A549 (cell line): ENCODE results near the gene ARL17B. TPM values are rescaled to one million over a fixed set of nuclear protein-coding genes. Genes with fewer than 3 reads are reported as not detected.
"Not testable (repeated sequence)": the region's sequence is repeated elsewhere in the genome, so short reads cannot be mapped to it uniquely, and the experiment has no call there.

Experiments used
- ATAC-seq, 2 experiments: fragments of 200-7000 bp in 1 of 2; fragments of >200 bp in 1 of 2; cut with Nextera tagmentation in 1 of 2; cut with Tn5 transposase in 1 of 2; 3 replicates each; pipeline versions ENCODE4 v1.8.0 to v1.9.1; 2018 to 2020; ENCODE audit warnings: mild to moderate bottlenecking in 1 of 2, moderate library complexity in 1 of 2
- CTCF ChIA-PET: fragments of 300-600 bp; sonication (Branson Sonifier 250); formaldehyde crosslinking; extraction: SDS; loops from one replicate; lab custom pipeline; 2021; ENCODE audit warnings: antibody characterized with exemption, inconsistent platforms; lab: Yijun Ruan, JAX
- POLR2A ChIA-PET: fragments of 350-600 bp; formaldehyde crosslinking; extraction: SDS; loops from one replicate; lab custom pipeline; 2021; ENCODE audit warnings: antibody characterized with exemption, inconsistent platforms; lab: Yijun Ruan, JAX
- DNase-seq, 2 experiments: peaks; one replicate each; pipeline versions ENCODE4 v3.0.0 to v3.0.0-alpha.2; 2011 to 2016; ENCODE audit warnings: low read depth in 1 of 2, low spot score in 1 of 2
- FAIRE-seq: peaks from 2 replicates; lab custom pipeline; 2011; peaks lifted over from hg19 to GRCh38; lab: Jason Lieb, UNC
- H3K27ac ChIP-seq, 2 experiments: fragments of >200 bp; sonication (Bioruptor Twin); formaldehyde crosslinking; 3 replicates each; pipeline ENCODE4 v1.5.1; 2016 to 2017
- H3K4me1 ChIP-seq: fragments of >200 bp; sonication (Bioruptor Twin); formaldehyde crosslinking; 3 replicates; pipeline ENCODE4 v1.6.1; 2016
- H3K4me2 ChIP-seq: fragments of >200 bp; sonication (Bioruptor Twin); formaldehyde crosslinking; 3 replicates; pipeline ENCODE4 v1.6.1; 2016
- H3K4me3 ChIP-seq: fragments of >200 bp; sonication (Bioruptor Twin); formaldehyde crosslinking; 3 replicates; pipeline ENCODE4 v1.5.1; 2016
- H3K9me3 ChIP-seq: fragments of >200 bp; sonication (Bioruptor Twin); formaldehyde crosslinking; 3 replicates; pipeline ENCODE4 v1.6.1; 2016
- BHLHE40 ChIP-seq: IDR thresholded peaks from 2 replicates; pipeline ENCODE4 v1.6.1; 2012; ENCODE audit warnings: low read depth, low read length, inconsistent platforms
- FOSB ChIP-seq: fragments of 250-450 bp; sonication (Bioruptor Pico); IDR thresholded peaks from 2 replicates; pipeline ENCODE4 v1.5.0; 2020; ENCODE audit warnings: mild to moderate bottlenecking, moderate library complexity
- FOSL2 ChIP-seq, 2 experiments: fragments of 450-650 bp in 1 of 2; fragments of >200 bp in 1 of 2; sonication (Bioruptor Twin) in 1 of 2; formaldehyde crosslinking; IDR thresholded peaks; 2 replicates each; pipeline versions ENCODE4 v1.5.0 to v1.6.1; 2016 to 2020; ENCODE audit warnings: mild to moderate bottlenecking in 1 of 2, moderate library complexity in 1 of 2
- GATA3 ChIP-seq: IDR thresholded peaks from 2 replicates; pipeline ENCODE4 v1.6.1; 2012; ENCODE audit warnings: borderline replicate concordance
- HEYL ChIP-seq: fragments of 250-450 bp; sonication (Bioruptor Pico); IDR thresholded peaks from 2 replicates; pipeline ENCODE4 v1.8.0; 2021; ENCODE audit warnings: mild to moderate bottlenecking, moderate library complexity
- HOXB5 ChIP-seq: fragments of 250-450 bp; sonication (Bioruptor Pico); IDR thresholded peaks from 2 replicates; pipeline ENCODE4 v1.5.0; 2020; ENCODE audit warnings: mild to moderate bottlenecking, moderate library complexity
- JUNB ChIP-seq: fragments of >200 bp; sonication (Bioruptor Twin); formaldehyde crosslinking; IDR thresholded peaks from 2 replicates; pipeline ENCODE4 v1.6.1; 2016
- MAX ChIP-seq: IDR thresholded peaks from 2 replicates; pipeline ENCODE4 v1.6.1; 2012
- MAZ ChIP-seq: fragments of 150-350 bp; IDR thresholded peaks from 2 replicates; pipeline ENCODE4 v1.6.1; 2014; ENCODE audit warnings: antibody characterized with exemption, low read depth, low read length, borderline replicate concordance
- MYC ChIP-seq: IDR thresholded peaks from 2 replicates; pipeline ENCODE4 v1.6.1; 2012; ENCODE audit warnings: mild to moderate bottlenecking, inconsistent platforms, low read length, improper control_type of control experiment, borderline replicate concordance
- NFE2L2 ChIP-seq: fragments of 150-350 bp; conservative IDR thresholded peaks from 2 replicates; pipeline ENCODE4 v1.6.1; 2014; ENCODE audit warnings: low read length
- NPAS2 ChIP-seq: fragments of 250-450 bp; sonication (Bioruptor Pico); IDR thresholded peaks from 2 replicates; pipeline ENCODE4 v1.8.0; 2022; ENCODE audit warnings: mild to moderate bottlenecking, moderate library complexity, borderline replicate concordance
- NR3C1 ChIP-seq: fragments of >200 bp; sonication (Bioruptor Twin); formaldehyde crosslinking; IDR thresholded peaks from 3 replicates; pipeline ENCODE4 v1.6.1; 2017
- POLR2A ChIP-seq: IDR thresholded peaks from 2 replicates; pipeline ENCODE4 v1.6.1; 2012; ENCODE audit warnings: mild to moderate bottlenecking, low read length
- RARB ChIP-seq: fragments of 250-450 bp; sonication (Bioruptor Pico); IDR thresholded peaks from 2 replicates; pipeline ENCODE4 v1.8.0; 2021; ENCODE audit warnings: mild to moderate bottlenecking, moderate library complexity
- RFX5 ChIP-seq: fragments of 450-650 bp; IDR thresholded peaks from 2 replicates; pipeline ENCODE4 v1.7.1; 2014; ENCODE audit warnings: antibody characterized with exemption, mild to moderate bottlenecking, moderate library complexity
- RNF2 ChIP-seq: fragments of 200-600 bp; sonication (generic); IDR thresholded peaks from 2 replicates; pipeline ENCODE4 v1.6.1; 2016; ENCODE audit warnings: low read depth, mild to moderate bottlenecking, antibody characterized with exemption, moderate library complexity, borderline replicate concordance
- TP53 ChIP-seq: fragments of 250-450 bp; sonication (Bioruptor Pico); IDR thresholded peaks from 2 replicates; pipeline ENCODE4 v1.5.0; 2021; ENCODE audit warnings: mild to moderate bottlenecking, moderate library complexity
- ZSCAN20 ChIP-seq: fragments of 250-450 bp; sonication (Bioruptor Pico); IDR thresholded peaks from 2 replicates; pipeline ENCODE4 v1.8.0; 2022; ENCODE audit warnings: mild to moderate bottlenecking, moderate library complexity
- WGBS: methylation state at CpG from one replicate; pipeline ENCODE4 v1.1.6; 2017; ENCODE audit errors: missing lambda C conversion rate; 5-methylcytosine and 5-hydroxymethylcytosine counted together
- polyA plus RNA-seq, 4 experiments: library from polyadenylated mRNA; depleted of rRNA in 3 of 4; stranded (reverse); fragments of >200 nt; fragmentation: RNase III in 1 of 4; extraction: RNeasy Plus Mini Kit Qiagen cat#74134 plus additional on column Dnase treatment in 1 of 4; gene quantifications; 2 replicates in 3 of 4; 3 replicates in 1 of 4; pipeline ENCODE4 v1.2.3, GENCODE V29; 2011 to 2017
- TF ChIP-seq, protein P1 (sequence below): fragments of 250-450 bp; sonication (Bioruptor Pico); IDR thresholded peaks from 2 replicates; pipeline ENCODE4 v1.5.0; 2021; ENCODE audit warnings: mild to moderate bottlenecking, moderate library complexity, borderline replicate concordance
- TF ChIP-seq, protein P2 (sequence below): fragments of >200 bp; sonication (Bioruptor Twin); formaldehyde crosslinking; IDR thresholded peaks from 3 replicates; pipeline ENCODE4 v1.6.1; 2016
- TF ChIP-seq, protein P3 (sequence below): IDR thresholded peaks from 2 replicates; pipeline ENCODE4 v1.6.1; 2012; ENCODE audit warnings: low read depth, borderline replicate concordance
- TF ChIP-seq, protein P4 (sequence below): fragments of >200 bp; sonication (Bioruptor Twin); formaldehyde crosslinking; IDR thresholded peaks from 2 replicates; pipeline ENCODE4 v1.6.1; 2016
- TF ChIP-seq, protein P5 (sequence below): IDR thresholded peaks from 2 replicates; pipeline ENCODE4 v1.6.1; 2012

The ARL17B gene
- polyA plus RNA-seq, 2 of the 4 experiments (the other 2 are of a cell fraction), result 7.2 to 9.7 TPM

- TF ChIP-seq, protein P1, sequence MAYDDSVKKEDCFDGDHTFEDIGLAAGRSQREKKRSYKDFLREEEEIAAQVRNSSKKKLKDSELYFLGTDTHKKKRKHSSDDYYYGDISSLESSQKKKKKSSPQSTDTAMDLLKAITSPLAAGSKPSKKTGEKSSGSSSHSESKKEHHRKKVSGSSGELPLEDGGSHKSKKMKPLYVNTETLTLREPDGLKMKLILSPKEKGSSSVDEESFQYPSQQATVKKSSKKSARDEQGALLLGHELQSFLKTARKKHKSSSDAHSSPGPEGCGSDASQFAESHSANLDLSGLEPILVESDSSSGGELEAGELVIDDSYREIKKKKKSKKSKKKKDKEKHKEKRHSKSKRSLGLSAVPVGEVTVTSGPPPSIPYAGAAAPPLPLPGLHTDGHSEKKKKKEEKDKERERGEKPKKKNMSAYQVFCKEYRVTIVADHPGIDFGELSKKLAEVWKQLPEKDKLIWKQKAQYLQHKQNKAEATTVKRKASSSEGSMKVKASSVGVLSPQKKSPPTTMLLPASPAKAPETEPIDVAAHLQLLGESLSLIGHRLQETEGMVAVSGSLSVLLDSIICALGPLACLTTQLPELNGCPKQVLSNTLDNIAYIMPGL (CRISPR knock-in tag), result peak; percentile 35; the same call in 1 of the 2 replicates
- TF ChIP-seq RARB (CRISPR knock-in tag) (no peak), MAX (peak; percentile 66), NR3C1 (no peak), MYC (peak; percentile 59; the same call in 1 of the 2 replicates), NFE2L2 (no peak), RFX5 (no peak), POLR2A (peak; percentile 80), FOSL2 (IDR thresholded peaks at IDR 0.05) (no peak), FOSL2 (CRISPR knock-in tag; IDR thresholded peaks at IDR 0.05) (peak; percentile 33; the same call in 1 of the 2 replicates), GATA3 (no peak)
- TF ChIP-seq, protein P2, sequence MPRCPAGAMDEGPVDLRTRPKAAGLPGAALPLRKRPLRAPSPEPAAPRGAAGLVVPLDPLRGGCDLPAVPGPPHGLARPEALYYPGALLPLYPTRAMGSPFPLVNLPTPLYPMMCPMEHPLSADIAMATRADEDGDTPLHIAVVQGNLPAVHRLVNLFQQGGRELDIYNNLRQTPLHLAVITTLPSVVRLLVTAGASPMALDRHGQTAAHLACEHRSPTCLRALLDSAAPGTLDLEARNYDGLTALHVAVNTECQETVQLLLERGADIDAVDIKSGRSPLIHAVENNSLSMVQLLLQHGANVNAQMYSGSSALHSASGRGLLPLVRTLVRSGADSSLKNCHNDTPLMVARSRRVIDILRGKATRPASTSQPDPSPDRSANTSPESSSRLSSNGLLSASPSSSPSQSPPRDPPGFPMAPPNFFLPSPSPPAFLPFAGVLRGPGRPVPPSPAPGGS, result peak; percentile 80; the same call in 2 of the 3 replicates
These were observed 94.7 kb downstream of the ARL17B start (continued) for GRCh38 chr17:46266656-46267544.

DNA sequence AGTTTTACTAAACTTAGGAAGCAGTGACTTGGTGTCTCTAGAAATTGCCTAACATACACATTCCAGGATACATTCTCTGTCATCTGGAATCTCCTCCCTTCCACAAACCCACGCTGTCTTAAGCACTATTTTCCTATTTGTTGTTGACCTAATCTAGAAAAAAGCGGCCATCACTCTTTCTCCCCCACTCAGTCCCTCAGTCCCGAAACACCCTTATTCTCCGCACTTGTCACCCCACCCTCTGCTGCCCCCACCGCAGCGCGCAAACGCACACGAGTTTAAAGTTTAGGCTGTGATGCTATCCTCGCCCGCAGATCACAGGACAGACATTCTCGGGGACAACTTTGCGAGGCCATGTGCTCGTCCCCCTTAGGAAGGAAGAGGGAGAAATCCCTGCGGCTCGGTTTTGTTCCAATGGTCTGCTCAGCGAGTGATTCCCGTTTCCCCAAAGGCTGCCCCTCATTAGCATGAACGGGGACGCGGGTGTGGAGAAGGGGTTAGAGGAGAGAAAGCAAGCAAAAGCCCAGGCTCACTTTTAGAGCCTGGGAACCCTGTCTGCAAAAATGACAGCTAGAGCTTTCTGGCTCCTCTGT is 95.4 kb downstream of the ARL17B start:
- POLR2A ChIA-PET, result interaction anchor here (0.6 to 2.4 kb wide), 9 partner anchors 8 to 680 kb away, joined by 3 to 15 read pairs (median 5); partner anchors contain the start of gene KANSL1
- H3K4me3 ChIP-seq, result peak overlapping the region; percentile 58
- peak in 1 of 2 experiments; percentile 33; a peak in 4 of 6 replicates for ATAC-seq

GRCh38 chr17:46264456-46265198 is 96.9 kb downstream of the ARL17B start:
- DNase-seq (peak; percentile 56 to 64), FAIRE-seq (peak; percentile 54), ATAC-seq (no peak)
- TF ChIP-seq HEYL (0 out of 2 replicates have a peak, but pooled peaks have one; percentile 29), FOSL2 (IDR thresholded peaks at IDR 0.05) (no peak), FOSL2 (CRISPR knock-in tag; IDR thresholded peaks at IDR 0.05) (peak; percentile 64), TP53 (CRISPR knock-in tag) (no peak), NPAS2 (CRISPR knock-in tag) (no peak), BHLHE40 (no peak), HOXB5 (CRISPR knock-in tag) (no peak), JUNB (no peak), RARB (CRISPR knock-in tag) (no peak), FOSB (CRISPR knock-in tag) (no peak), ZSCAN20 (CRISPR knock-in tag) (no peak), RFX5 (no peak), MAZ (no peak)
- TF ChIP-seq, protein P3, sequence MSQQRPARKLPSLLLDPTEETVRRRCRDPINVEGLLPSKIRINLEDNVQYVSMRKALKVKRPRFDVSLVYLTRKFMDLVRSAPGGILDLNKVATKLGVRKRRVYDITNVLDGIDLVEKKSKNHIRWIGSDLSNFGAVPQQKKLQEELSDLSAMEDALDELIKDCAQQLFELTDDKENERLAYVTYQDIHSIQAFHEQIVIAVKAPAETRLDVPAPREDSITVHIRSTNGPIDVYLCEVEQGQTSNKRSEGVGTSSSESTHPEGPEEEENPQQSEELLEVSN, result no peak
- TF ChIP-seq, protein P4, sequence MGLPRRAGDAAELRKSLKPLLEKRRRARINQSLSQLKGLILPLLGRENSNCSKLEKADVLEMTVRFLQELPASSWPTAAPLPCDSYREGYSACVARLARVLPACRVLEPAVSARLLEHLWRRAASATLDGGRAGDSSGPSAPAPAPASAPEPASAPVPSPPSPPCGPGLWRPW, result no peak
- TF ChIP-seq, protein P5, sequence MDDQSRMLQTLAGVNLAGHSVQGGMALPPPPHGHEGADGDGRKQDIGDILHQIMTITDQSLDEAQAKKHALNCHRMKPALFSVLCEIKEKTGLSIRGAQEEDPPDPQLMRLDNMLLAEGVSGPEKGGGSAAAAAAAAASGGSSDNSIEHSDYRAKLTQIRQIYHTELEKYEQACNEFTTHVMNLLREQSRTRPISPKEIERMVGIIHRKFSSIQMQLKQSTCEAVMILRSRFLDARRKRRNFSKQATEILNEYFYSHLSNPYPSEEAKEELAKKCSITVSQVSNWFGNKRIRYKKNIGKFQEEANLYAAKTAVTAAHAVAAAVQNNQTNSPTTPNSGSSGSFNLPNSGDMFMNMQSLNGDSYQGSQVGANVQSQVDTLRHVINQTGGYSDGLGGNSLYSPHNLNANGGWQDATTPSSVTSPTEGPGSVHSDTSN, result no peak
- Histone ChIP-seq H3K4me1 (peaks cover 20% of the 10 kb centered on the region; the same call in 2 of the 3 replicates), H3K27ac (no peak overlapping the region), H3K9me3 (no peaks in the 10 kb centered on the region), H3K4me2 (0 out of 3 replicates have a peak overlapping the region, but pooled peaks have one; percentile 0), H3K4me3 (no peak overlapping the region)
- 33% methylated on average over 3 of the region's 3 CpGs for WGBS
- POLR2A ChIA-PET, result no interaction called here
- CTCF ChIA-PET, result interaction anchor here (1.0 to 20.4 kb wide), 7 partner anchors 8 to 678 kb away, joined by 3 to 169 read pairs (median 5); no protein-coding TSS in a partner anchor

More for the DNA sequence above, 95.4 kb downstream of the ARL17B start:
- H3K9me3 ChIP-seq, FAIRE-seq: not testable (repeated sequence)
- Histone ChIP-seq H3K4me1 (peaks cover 20% of the 10 kb centered on the region; the same call in 2 of the 3 replicates), H3K27ac (peak overlapping the region; percentile 87 to 88), H3K4me2 (peak overlapping the region; percentile 70)
- peak in 1 of 2 experiments; percentile 22 for DNase-seq
- WGBS, result 77% methylated on average over 21 of the region's 21 CpGs
- CTCF ChIA-PET, result interaction anchor here (0.8 to 20.4 kb wide), 11 partner anchors 9 to 680 kb away, joined by 3 to 169 read pairs (median 5); partner anchors contain the start of gene KANSL1
- 0 out of 2 replicates have a peak, but pooled peaks have one; percentile 63 for TF ChIP-seq RNF2
- peak; percentile 38 for TF ChIP-seq MAX
